ENCODE measurements around the gene SAP30.

DNA sequence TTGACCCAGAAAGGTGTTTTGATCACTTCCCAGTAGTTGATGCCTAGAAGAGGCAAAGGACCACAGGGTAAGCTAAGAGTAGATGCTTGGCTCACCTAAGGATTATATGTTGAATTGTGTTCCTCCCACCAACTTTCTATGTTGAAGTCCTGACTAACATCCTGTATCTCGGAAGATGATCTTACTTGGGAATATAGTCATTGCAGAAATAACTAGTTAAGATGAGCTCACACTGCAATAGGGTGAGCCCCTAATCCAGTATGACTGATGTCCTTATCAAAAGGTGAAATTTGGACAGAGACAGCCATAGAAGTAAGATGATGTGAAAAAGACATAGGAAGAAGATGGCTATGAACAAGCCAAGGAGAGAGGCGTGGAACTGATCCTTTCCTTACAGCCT is 33.3 kb upstream of the SAP30 start:
- no peak for TF ChIP-seq EZH2 (IDR thresholded peaks at IDR 0.05; ENCODE audit: low read length)
- TF ChIP-seq, protein P1, sequence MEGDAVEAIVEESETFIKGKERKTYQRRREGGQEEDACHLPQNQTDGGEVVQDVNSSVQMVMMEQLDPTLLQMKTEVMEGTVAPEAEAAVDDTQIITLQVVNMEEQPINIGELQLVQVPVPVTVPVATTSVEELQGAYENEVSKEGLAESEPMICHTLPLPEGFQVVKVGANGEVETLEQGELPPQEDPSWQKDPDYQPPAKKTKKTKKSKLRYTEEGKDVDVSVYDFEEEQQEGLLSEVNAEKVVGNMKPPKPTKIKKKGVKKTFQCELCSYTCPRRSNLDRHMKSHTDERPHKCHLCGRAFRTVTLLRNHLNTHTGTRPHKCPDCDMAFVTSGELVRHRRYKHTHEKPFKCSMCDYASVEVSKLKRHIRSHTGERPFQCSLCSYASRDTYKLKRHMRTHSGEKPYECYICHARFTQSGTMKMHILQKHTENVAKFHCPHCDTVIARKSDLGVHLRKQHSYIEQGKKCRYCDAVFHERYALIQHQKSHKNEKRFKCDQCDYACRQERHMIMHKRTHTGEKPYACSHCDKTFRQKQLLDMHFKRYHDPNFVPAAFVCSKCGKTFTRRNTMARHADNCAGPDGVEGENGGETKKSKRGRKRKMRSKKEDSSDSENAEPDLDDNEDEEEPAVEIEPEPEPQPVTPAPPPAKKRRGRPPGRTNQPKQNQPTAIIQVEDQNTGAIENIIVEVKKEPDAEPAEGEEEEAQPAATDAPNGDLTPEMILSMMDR (optimal IDR thresholded peaks at IDR 0.05 in 1 of 3, IDR thresholded peaks at IDR 0.05 in 1 of 3, conservative IDR thresholded peaks at IDR 0.05 in 1 of 3; ENCODE audit: extremely low read depth in 1 of 3, insufficient read depth in 2 of 3, low read length in 3 of 3) = no peak

Data from keratinocyte (primary cell).